ENCODE data around the gene FBXO33. TPM values are rescaled to one million over a fixed set of nuclear protein-coding genes. Genes with fewer than 3 reads are reported as not detected.

The FBXO33 gene
- total RNA-seq, 1 experiment from 2014 or later: 8.8 TPM

DNA sequence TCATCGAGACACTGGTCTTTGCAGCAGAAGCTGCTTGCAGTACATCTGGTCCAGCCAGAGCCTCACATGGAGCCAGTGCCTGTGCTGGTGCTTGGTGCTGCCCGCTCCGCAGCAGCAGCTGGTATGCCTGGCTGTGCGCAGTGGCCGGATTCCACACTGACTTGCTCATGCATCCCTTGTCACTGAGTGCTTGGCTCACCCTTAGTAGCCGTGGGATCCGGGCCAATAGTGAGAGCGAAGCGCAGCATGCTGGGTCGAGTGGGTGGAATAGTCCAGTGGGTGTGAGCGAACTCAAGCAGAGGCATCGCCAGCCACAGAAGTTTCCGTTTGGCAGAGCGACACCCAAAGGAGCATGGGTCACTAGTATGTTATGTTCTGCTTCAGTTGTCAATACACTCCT, 10.1 kb upstream of the FBXO33 start:
- H2BK20ac ChIP-seq (ENCODE audit: low read depth, low read length, poor library complexity, severe bottlenecking): no peak overlapping the region
- no peaks in the 10 kb centered on the region for H3K27me3 Mint-ChIP-seq (ENCODE audit: low read depth)
- H4K91ac ChIP-seq (ENCODE audit: insufficient read length, low read depth, low read length): no peak overlapping the region
- H4K5ac ChIP-seq (ENCODE audit: insufficient read length, low read depth, low read length): no peak overlapping the region
- no peak overlapping the region for H2AFZ ChIP-seq (ENCODE audit: low read length)
- WGBS (ENCODE audit: extremely low coverage, insufficient read length, low lambda C conversion rate): no CpG with 5 or more reads among the region's 14 CpGs
- no peaks in the 10 kb centered on the region for H3K79me1 ChIP-seq (ENCODE audit: insufficient read depth, low read depth, low read length, poor library complexity, severe bottlenecking)
- no peak overlapping the region for H3K27ac Mint-ChIP-seq
- no peak for DNase-seq
- H3K9me3 ChIP-seq (ENCODE audit: control insufficient read depth, low read depth, low read length): no peaks in the 10 kb centered on the region
- H2BK15ac ChIP-seq (ENCODE audit: low read depth, low read length): no peak overlapping the region
- no peak overlapping the region for H2BK12ac ChIP-seq (ENCODE audit: insufficient read length, low read depth, low read length)
- H3K9me3 Mint-ChIP-seq: peaks cover 4 to 8% of the 10 kb centered on the region in 2 experiments; a peak in 3 of 5 replicates
- H3K4me1 Mint-ChIP-seq: no peaks in the 10 kb centered on the region
- H2BK120ac ChIP-seq (ENCODE audit: low read depth, low read length, poor library complexity, severe bottlenecking): no peak overlapping the region
- no peak overlapping the region for H3K56ac ChIP-seq (ENCODE audit: insufficient read length, low read depth, low read length)
- no peak overlapping the region for H2AK5ac ChIP-seq (ENCODE audit: insufficient read length, low read length)
- peak overlapping the region; percentile 35 for H2BK5ac ChIP-seq (ENCODE audit: insufficient read length, low read length)
- no peaks in the 10 kb centered on the region for H4K20me1 ChIP-seq (ENCODE audit: control insufficient read depth, insufficient read depth, insufficient read length)
- H4K8ac ChIP-seq (replicated peaks; ENCODE audit: insufficient read length, low read depth, low read length): no peak overlapping the region
- no peak overlapping the region for H3K27ac ChIP-seq (ENCODE audit: insufficient read length, low read depth, low read length)
- no peaks in the 10 kb centered on the region for H3K4me1 ChIP-seq (ENCODE audit: insufficient read depth, low read length)
- TF ChIP-seq, protein P1, sequence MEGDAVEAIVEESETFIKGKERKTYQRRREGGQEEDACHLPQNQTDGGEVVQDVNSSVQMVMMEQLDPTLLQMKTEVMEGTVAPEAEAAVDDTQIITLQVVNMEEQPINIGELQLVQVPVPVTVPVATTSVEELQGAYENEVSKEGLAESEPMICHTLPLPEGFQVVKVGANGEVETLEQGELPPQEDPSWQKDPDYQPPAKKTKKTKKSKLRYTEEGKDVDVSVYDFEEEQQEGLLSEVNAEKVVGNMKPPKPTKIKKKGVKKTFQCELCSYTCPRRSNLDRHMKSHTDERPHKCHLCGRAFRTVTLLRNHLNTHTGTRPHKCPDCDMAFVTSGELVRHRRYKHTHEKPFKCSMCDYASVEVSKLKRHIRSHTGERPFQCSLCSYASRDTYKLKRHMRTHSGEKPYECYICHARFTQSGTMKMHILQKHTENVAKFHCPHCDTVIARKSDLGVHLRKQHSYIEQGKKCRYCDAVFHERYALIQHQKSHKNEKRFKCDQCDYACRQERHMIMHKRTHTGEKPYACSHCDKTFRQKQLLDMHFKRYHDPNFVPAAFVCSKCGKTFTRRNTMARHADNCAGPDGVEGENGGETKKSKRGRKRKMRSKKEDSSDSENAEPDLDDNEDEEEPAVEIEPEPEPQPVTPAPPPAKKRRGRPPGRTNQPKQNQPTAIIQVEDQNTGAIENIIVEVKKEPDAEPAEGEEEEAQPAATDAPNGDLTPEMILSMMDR (conservative IDR thresholded peaks at IDR 0.05): no peak
- no peak overlapping the region for H3K4ac ChIP-seq (ENCODE audit: low read depth, low read length)
- H3K14ac ChIP-seq (ENCODE audit: insufficient read depth, low read length): no peak overlapping the region
- H3K79me2 ChIP-seq (ENCODE audit: insufficient read depth, low read length): no peaks in the 10 kb centered on the region
- H3T11ph ChIP-seq (ENCODE audit: low read length): no peak overlapping the region
- H3K4me2 ChIP-seq (ENCODE audit: insufficient read depth, insufficient read length, low read length): no peak overlapping the region
- H3K23ac ChIP-seq (ENCODE audit: insufficient read length, low read depth, low read length): no peak overlapping the region
- no peaks in the 10 kb centered on the region for H3K27me3 ChIP-seq (ENCODE audit: insufficient read depth, low read length)
- H3K36me3 Mint-ChIP-seq (ENCODE audit: insufficient read depth in 1 of 3, low read depth in 3 of 3): peaks cover 3 to 12% (median 9%) of the 10 kb centered on the region in 3 experiments; a peak in 6 of 7 replicates
- H3K23me2 ChIP-seq (ENCODE audit: insufficient read length, low read depth, low read length, poor library complexity, severe bottlenecking): no peaks in the 10 kb centered on the region
- H3K9ac ChIP-seq (ENCODE audit: extremely low read depth, insufficient read length, low read length): no peak overlapping the region
- H3K4me3 Mint-ChIP-seq: no peak overlapping the region
- no peak overlapping the region for H3K18ac ChIP-seq (ENCODE audit: insufficient read length, low read depth, low read length)

Measured in H9 (cell line).